Adrenal gland (tissue), 5 donors: ENCODE results near the gene CORO2B.

Experiments used
- POLR2A ChIP-seq, 2 donors: fragments of 450-650 bp; IDR thresholded peaks; one replicate each; pipeline ENCODE4 v1.6.1; 2017; ENCODE audit warnings: antibody characterized with exemption in 2 of 2, mild to moderate bottlenecking in 2 of 2, moderate library complexity in 1 of 2
- TF ChIP-seq, protein P1 (sequence below), 6 experiments: fragments of 450-650 bp in 4 of 6; fragments of 200-600 bp in 2 of 6; sonication (generic) in 1 of 6; IDR thresholded peaks; 1 replicate in 5 of 6; 2 replicates in 1 of 6; pipeline versions ENCODE4 v1.5.1 to v1.8.0; 2016 to 2021; ENCODE audit warnings: antibody characterized with exemption in 6 of 6, mild to moderate bottlenecking in 2 of 6, moderate library complexity in 1 of 6
- donor health status: DM: no; HTN: no; CAD: no.

DNA sequence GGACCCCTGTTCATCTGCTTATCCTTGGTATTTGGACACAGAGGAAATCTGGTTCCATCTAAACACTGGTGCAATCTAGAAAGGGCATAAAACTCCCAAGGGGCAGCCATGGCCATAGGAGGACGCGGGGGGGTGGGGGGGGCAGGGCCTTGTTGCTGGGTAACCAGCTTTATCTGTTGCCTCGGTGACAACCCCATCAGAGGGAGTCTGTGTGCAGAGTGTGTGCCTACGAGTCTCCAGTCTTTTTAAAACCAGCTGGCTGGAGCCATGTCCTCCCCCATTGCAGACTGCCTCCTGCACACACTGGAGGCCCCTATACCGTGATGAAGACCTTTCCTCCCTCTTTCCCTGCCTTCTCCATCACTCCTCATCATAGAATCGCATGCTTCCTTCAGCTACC lies 26.4 kb upstream of the CORO2B start:
- TF ChIP-seq, protein P1, sequence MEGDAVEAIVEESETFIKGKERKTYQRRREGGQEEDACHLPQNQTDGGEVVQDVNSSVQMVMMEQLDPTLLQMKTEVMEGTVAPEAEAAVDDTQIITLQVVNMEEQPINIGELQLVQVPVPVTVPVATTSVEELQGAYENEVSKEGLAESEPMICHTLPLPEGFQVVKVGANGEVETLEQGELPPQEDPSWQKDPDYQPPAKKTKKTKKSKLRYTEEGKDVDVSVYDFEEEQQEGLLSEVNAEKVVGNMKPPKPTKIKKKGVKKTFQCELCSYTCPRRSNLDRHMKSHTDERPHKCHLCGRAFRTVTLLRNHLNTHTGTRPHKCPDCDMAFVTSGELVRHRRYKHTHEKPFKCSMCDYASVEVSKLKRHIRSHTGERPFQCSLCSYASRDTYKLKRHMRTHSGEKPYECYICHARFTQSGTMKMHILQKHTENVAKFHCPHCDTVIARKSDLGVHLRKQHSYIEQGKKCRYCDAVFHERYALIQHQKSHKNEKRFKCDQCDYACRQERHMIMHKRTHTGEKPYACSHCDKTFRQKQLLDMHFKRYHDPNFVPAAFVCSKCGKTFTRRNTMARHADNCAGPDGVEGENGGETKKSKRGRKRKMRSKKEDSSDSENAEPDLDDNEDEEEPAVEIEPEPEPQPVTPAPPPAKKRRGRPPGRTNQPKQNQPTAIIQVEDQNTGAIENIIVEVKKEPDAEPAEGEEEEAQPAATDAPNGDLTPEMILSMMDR (IDR thresholded peaks at IDR 0.05): no peak
- TF ChIP-seq POLR2A (IDR thresholded peaks at IDR 0.05): no peak
